NCI-H2171 (cell line): ENCODE measurements around the gene TRAPPC2B.

Experiments used
- DNase-seq: peaks from one replicate; lab custom pipeline; 2025; lab: John Stamatoyannopoulos, UW

The TRAPPC2B gene

GRCh38 chr19:57362997-57363687, at the start of gene TRAPPC2B, which contains the start of gene ZNF547:
TSS of gene TRAPPC2B (plus strand) at chr19:57363551. CDS start at chr19:57364834, 1,283 bp downstream.
TSS of gene ZNF547 (plus strand) at chr19:57363551. CDS start at chr19:57368556, 5,005 bp downstream.
- DNase-seq, result peak; percentile 97

- no peak for DNase-seq
Observed at GRCh38 chr19:57314146-57314545, 49.2 kb upstream of the TRAPPC2B start.

GRCh38 chr19:57317503-57317902, 45.8 kb upstream of the TRAPPC2B start:
- DNase-seq, result no peak

- no peak for DNase-seq
Observed at GRCh38 chr19:57319869-57320179, 43.5 kb upstream of the TRAPPC2B start.

- peak; percentile 97 for DNase-seq
Observed at GRCh38 chr19:57320180-57321084, 42.9 kb upstream of the TRAPPC2B start, which contains the start of gene ZNF543. TSS of gene ZNF543 (plus strand) at chr19:57320472. CDS start at chr19:57320854, 382 bp downstream.

- DNase-seq, result no peak
Observed at GRCh38 chr19:57321116-57321515, 42.2 kb upstream of the TRAPPC2B start.

GRCh38 chr19:57321751-57322150, 41.6 kb upstream of the TRAPPC2B start:
- no peak for DNase-seq

- DNase-seq, result no peak
Observed at GRCh38 chr19:57324992-57325391, 38.4 kb upstream of the TRAPPC2B start.

- no peak for DNase-seq
Observed at GRCh38 chr19:57327993-57328392, 35.4 kb upstream of the TRAPPC2B start.

GRCh38 chr19:57334191-57334590, 29.2 kb upstream of the TRAPPC2B start:
- DNase-seq, result no peak

GRCh38 chr19:57338877-57339276, 24.5 kb upstream of the TRAPPC2B start:
- no peak for DNase-seq

GRCh38 chr19:57342582-57342981, 20.8 kb upstream of the TRAPPC2B start:
- no peak for DNase-seq

- no peak for DNase-seq
Observed at GRCh38 chr19:57348136-57348535, 15.2 kb upstream of the TRAPPC2B start.

GRCh38 chr19:57350877-57351805, 12.2 kb upstream of the TRAPPC2B start, which contains the start of gene ZNF304:
TSS of gene ZNF304 (plus strand) at chr19:57351271. CDS start at chr19:57351665, 394 bp downstream.
- DNase-seq, result peak; percentile 92

GRCh38 chr19:57351867-57352266, 11.5 kb upstream of the TRAPPC2B start:
- no peak for DNase-seq

- DNase-seq, result no peak
Observed at GRCh38 chr19:57355916-57356315, 7.4 kb upstream of the TRAPPC2B start.

- DNase-seq, result no peak
Observed at GRCh38 chr19:57357406-57357805, 5.9 kb upstream of the TRAPPC2B start.

GRCh38 chr19:57359300-57359699, 4.1 kb upstream of the TRAPPC2B start:
- DNase-seq, result no peak

- no peak for DNase-seq
Observed at GRCh38 chr19:57362419-57362818, 932 bp upstream of the TRAPPC2B start.

- DNase-seq, result no peak
Observed at GRCh38 chr19:57363688-57364181, 384 bp downstream of the TRAPPC2B start.

- DNase-seq, result no peak
Observed at GRCh38 chr19:57366776-57367175, 3.4 kb downstream of the TRAPPC2B start.

- no peak for DNase-seq
Observed at GRCh38 chr19:57374179-57374578, 10.8 kb downstream of the TRAPPC2B start.
